Osteocyte (in vitro differentiated cells): ENCODE measurements around the gene FLCN. TPM values are rescaled to one million over a fixed set of nuclear protein-coding genes. Genes with fewer than 3 reads are reported as not detected.

Source experiments
- DNase-seq: peaks from one replicate; pipeline ENCODE4 v3.0.0; 2021; ENCODE audit warnings: mixed read lengths; ENCODE audit not compliant: unreplicated experiment; ENCODE audit errors: extremely low spot score
- H3K27ac Mint-ChIP-seq: one replicate; pipeline ENCODE4 v1.8.0; 2021; ENCODE audit warnings: mild to moderate bottlenecking, mixed read lengths; ENCODE audit not compliant: unreplicated experiment
- H3K27me3 Mint-ChIP-seq: one replicate; pipeline ENCODE4 v1.8.0; 2021; ENCODE audit warnings: mixed read lengths; ENCODE audit not compliant: unreplicated experiment
- H3K36me3 Mint-ChIP-seq: one replicate; pipeline ENCODE4 v1.8.0; 2021; ENCODE audit warnings: mixed read lengths; ENCODE audit not compliant: unreplicated experiment
- H3K4me1 Mint-ChIP-seq: one replicate; pipeline ENCODE4 v1.8.0; 2021; ENCODE audit warnings: mixed read lengths; ENCODE audit not compliant: unreplicated experiment
- H3K4me3 Mint-ChIP-seq: one replicate; pipeline ENCODE4 v1.8.0; 2021; ENCODE audit warnings: mild to moderate bottlenecking, moderate library complexity, mixed read lengths; ENCODE audit not compliant: unreplicated experiment
- H3K9me3 Mint-ChIP-seq: one replicate; pipeline ENCODE4 v1.8.0; 2021; ENCODE audit warnings: mixed read lengths; ENCODE audit not compliant: unreplicated experiment
- total RNA-seq: library from RNA; stranded (reverse); gene quantifications from 2 replicates; pipeline ENCODE4 v1.2.1, GENCODE V29; 2021
- TF ChIP-seq, protein P1 (sequence below): fragments of 200-600 bp; sonication (generic); IDR thresholded peaks from 2 replicates; pipeline ENCODE4 v1.5.0; 2021; ENCODE audit warnings: antibody characterized with exemption, mild to moderate bottlenecking, moderate library complexity

FLCN gene
- total RNA-seq, 1 donor from 2014 or later = 91.1 TPM

DNA sequence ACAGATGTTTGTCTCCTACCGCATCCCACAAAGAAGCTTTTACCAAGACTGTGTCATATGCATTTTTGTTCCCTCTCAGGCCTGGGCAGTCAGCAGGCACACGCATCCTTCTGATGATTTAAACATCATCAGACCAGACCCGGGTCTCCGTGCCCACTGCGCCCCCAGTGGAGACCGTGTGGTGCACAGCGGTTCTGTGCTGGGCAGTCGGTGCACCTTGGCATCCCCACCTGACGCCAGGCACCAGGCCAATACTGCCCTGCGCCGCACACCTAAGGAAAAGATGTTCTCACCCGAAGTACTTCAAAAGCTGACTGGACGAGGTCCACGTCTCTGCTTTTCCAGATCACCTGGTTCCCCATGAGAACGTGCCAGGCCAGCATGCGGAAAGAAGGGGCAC lies 20.2 kb downstream of the FLCN start:
- DNase-seq = no peak
- H3K27ac Mint-ChIP-seq = no peak overlapping the region
- no peaks in the 10 kb centered on the region for H3K27me3 Mint-ChIP-seq
- no peaks in the 10 kb centered on the region for H3K4me1 Mint-ChIP-seq
- peaks cover 65% of the 10 kb centered on the region for H3K36me3 Mint-ChIP-seq
- TF ChIP-seq, protein P1, sequence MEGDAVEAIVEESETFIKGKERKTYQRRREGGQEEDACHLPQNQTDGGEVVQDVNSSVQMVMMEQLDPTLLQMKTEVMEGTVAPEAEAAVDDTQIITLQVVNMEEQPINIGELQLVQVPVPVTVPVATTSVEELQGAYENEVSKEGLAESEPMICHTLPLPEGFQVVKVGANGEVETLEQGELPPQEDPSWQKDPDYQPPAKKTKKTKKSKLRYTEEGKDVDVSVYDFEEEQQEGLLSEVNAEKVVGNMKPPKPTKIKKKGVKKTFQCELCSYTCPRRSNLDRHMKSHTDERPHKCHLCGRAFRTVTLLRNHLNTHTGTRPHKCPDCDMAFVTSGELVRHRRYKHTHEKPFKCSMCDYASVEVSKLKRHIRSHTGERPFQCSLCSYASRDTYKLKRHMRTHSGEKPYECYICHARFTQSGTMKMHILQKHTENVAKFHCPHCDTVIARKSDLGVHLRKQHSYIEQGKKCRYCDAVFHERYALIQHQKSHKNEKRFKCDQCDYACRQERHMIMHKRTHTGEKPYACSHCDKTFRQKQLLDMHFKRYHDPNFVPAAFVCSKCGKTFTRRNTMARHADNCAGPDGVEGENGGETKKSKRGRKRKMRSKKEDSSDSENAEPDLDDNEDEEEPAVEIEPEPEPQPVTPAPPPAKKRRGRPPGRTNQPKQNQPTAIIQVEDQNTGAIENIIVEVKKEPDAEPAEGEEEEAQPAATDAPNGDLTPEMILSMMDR = no peak
- no peak overlapping the region for H3K4me3 Mint-ChIP-seq
- H3K9me3 Mint-ChIP-seq = no peaks in the 10 kb centered on the region

DNA sequence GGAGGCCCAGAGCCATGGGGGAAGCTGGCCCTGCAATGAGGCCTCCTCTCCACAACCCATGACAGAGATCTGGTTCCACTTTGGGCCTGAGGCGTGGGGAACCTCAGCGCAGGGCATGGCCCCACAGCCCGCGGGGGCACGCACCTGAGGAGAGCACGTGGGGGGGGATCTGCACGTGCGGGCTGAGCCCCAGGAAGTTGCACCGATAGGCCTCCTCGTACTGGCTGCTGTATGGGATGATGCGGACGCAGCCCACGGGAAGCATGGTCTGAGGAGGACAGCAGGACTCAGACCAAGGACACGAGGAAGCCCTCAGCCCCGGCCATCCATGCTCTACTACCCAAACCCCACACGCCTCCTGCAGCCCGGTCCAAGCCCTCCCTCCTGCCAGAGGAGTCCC lies 20.7 kb downstream of the FLCN start:
- H3K36me3 Mint-ChIP-seq = peaks cover 62% of the 10 kb centered on the region
- no peak overlapping the region for H3K27ac Mint-ChIP-seq
- no peak for DNase-seq
- H3K27me3 Mint-ChIP-seq = no peaks in the 10 kb centered on the region
- no peak overlapping the region for H3K4me3 Mint-ChIP-seq
- no peaks in the 10 kb centered on the region for H3K9me3 Mint-ChIP-seq
- TF ChIP-seq, protein P1 = no peak
- no peaks in the 10 kb centered on the region for H3K4me1 Mint-ChIP-seq

DNA sequence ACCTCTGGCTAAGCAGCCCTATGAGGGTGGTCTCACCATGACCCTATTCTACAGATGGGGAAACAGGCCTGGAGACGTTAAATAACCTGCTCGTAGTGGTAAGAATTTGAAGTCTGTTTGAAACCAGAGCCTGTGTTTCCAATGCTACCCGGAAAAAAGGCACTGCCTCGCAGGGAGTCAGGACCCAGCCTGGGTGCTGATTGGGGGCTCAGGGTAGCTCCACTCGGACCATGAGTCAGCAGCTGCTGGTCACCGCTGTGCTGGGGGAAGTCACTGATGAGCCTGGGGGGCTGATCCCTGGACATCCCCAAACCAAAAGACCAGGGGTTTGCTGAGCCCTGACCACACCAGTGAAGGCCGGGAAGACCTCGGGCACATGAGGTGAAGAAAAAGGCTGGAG lies 21.4 kb downstream of the FLCN start:
- TF ChIP-seq, protein P1 = no peak
- no peaks in the 10 kb centered on the region for H3K27me3 Mint-ChIP-seq
- peaks cover 57% of the 10 kb centered on the region for H3K36me3 Mint-ChIP-seq
- H3K4me3 Mint-ChIP-seq = no peak overlapping the region
- H3K4me1 Mint-ChIP-seq = no peaks in the 10 kb centered on the region
- no peaks in the 10 kb centered on the region for H3K9me3 Mint-ChIP-seq
- no peak overlapping the region for H3K27ac Mint-ChIP-seq
- DNase-seq = no peak

- no peak for DNase-seq
- Mint-ChIP-seq H3K9me3 (no peaks in the 10 kb centered on the region), H3K27me3 (no peaks in the 10 kb centered on the region), H3K27ac (no peak overlapping the region), H3K36me3 (peaks cover 50% of the 10 kb centered on the region), H3K4me3 (no peak overlapping the region), H3K4me1 (no peaks in the 10 kb centered on the region)
- TF ChIP-seq, protein P1 = no peak
Observed at GRCh38 chr17:17214646-17215436, 22.1 kb downstream of the FLCN start.

GRCh38 chr17:17213775-17214174 lies 23.2 kb downstream of the FLCN start:
- TF ChIP-seq, protein P1 = no peak
- H3K4me3 Mint-ChIP-seq = no peak overlapping the region
- H3K9me3 Mint-ChIP-seq = no peaks in the 10 kb centered on the region
- no peaks in the 10 kb centered on the region for H3K4me1 Mint-ChIP-seq
- H3K27ac Mint-ChIP-seq = no peak overlapping the region
- no peaks in the 10 kb centered on the region for H3K27me3 Mint-ChIP-seq
- no peak for DNase-seq
- peaks cover 47% of the 10 kb centered on the region for H3K36me3 Mint-ChIP-seq
